ENCODE data around the gene MTIF3. TPM values are rescaled to one million over a fixed set of nuclear protein-coding genes. Genes with fewer than 3 reads are reported as not detected.
A peak's percentile ranks its signal among the peaks of the same experiment; 100 is the strongest.

The MTIF3 gene
- total RNA-seq, 1 experiment from 2014 or later, result 41.8 TPM

DNA sequence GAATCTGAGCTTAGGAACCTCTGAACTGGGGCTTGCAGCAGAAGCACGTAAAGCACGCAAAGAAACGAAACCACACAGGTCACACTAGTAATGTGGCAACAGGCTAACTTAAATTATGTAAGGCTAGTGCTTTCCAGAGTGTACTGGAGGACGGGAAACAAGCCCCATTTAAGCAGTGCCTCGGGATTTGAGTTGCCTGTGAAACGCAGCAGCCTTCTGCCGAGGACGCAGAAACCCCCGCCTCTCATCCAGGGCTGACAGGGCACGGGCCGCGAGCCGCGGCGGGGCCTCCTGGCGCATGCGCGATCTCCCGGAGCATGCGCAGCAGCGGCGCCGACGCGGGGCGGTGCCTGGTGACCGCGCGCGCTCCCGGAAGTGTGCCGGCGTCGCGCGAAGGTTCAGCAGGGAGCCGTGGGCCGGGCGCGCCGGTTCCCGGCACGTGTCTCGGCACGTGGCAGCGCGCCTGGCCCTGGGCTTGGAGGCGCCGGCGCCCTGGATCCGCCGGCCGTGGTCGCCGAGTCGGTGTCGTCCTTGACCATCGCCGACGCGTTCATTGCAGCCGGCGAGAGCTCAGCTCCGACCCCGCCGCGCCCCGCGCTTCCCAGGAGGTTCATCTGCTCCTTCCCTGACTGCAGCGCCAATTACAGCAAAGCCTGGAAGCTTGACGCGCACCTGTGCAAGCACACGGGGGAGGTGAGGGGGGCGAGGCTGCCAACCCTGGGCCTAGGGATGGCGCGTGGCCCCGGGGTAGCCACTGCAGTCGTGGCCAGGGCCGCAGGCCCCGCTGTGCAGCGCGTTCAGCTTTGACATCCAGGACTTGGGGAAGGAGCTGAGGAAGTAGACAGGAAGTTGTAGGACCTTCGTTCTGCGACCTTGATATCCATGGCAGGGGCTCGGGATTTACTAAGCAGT, 25.9 kb downstream of the MTIF3 start, which contains the start of gene GTF3A:
Gene GTF3A (plus strand): TSS at position 374 of the 912 bp plus-strand sequence.
- Mint-ChIP-seq H3K4me1 (ENCODE audit: low read depth, unreplicated experiment) (peaks cover 16% of the 10 kb centered on the region), H3K9me3 (ENCODE audit: unreplicated experiment) (no peaks in the 10 kb centered on the region), H3K27ac (ENCODE audit: unreplicated experiment) (peak within 1 kb of the TSS; percentile 88), H3K4me3 (ENCODE audit: unreplicated experiment) (peak within 1 kb of the TSS; percentile 87), H3K36me3 (ENCODE audit: insufficient read depth, unreplicated experiment) (peaks cover 31% of the 10 kb centered on the region), H3K27me3 (ENCODE audit: insufficient read depth, unreplicated experiment) (no peaks in the 10 kb centered on the region)
- ChIA-PET POLR2A (interaction anchor here (0.6 to 1.0 kb wide), 5 partner anchors 21 to 196 kb away, joined by 3 to 4 read pairs (median 3); partner anchors contain the start of gene LNX2), CTCF (interaction anchor here (0.7 to 3.4 kb wide), 11 partner anchors 18 to 530 kb away, joined by 3 to 38 read pairs (median 6); no protein-coding TSS in a partner anchor)
- TF ChIP-seq, protein P1, sequence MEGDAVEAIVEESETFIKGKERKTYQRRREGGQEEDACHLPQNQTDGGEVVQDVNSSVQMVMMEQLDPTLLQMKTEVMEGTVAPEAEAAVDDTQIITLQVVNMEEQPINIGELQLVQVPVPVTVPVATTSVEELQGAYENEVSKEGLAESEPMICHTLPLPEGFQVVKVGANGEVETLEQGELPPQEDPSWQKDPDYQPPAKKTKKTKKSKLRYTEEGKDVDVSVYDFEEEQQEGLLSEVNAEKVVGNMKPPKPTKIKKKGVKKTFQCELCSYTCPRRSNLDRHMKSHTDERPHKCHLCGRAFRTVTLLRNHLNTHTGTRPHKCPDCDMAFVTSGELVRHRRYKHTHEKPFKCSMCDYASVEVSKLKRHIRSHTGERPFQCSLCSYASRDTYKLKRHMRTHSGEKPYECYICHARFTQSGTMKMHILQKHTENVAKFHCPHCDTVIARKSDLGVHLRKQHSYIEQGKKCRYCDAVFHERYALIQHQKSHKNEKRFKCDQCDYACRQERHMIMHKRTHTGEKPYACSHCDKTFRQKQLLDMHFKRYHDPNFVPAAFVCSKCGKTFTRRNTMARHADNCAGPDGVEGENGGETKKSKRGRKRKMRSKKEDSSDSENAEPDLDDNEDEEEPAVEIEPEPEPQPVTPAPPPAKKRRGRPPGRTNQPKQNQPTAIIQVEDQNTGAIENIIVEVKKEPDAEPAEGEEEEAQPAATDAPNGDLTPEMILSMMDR (IDR thresholded peaks at IDR 0.05; ENCODE audit: insufficient read depth in 1 of 2, low read depth in 1 of 2, low read length in 1 of 2, severe bottlenecking in 1 of 2, unreplicated experiment in 1 of 2), result no peak
- Histone ChIP-seq H3K4me1 (peaks cover 8% of the 10 kb centered on the region), H3K27me3 (replicated peaks; ENCODE audit: control insufficient read depth, insufficient read depth, low read length) (no peaks in the 10 kb centered on the region), H3K9me3 (no peaks in the 10 kb centered on the region), H3K36me3 (ENCODE audit: control insufficient read depth, insufficient read depth, low read length) (no peaks in the 10 kb centered on the region), H3K4me3 (ENCODE audit: low read depth, low read length) (peak within 1 kb of the TSS; percentile 87)
- intact Hi-C loops (cut with micrococcal nuclease; ENCODE audit: unreplicated experiment), result loop anchor here (1.0 to 2.0 kb wide), 2 partner anchors 18 to 44 kb away; no protein-coding TSS in a partner anchor
- BruUV-seq (replicated peaks), result no TSS peak
- DNase-seq, result peak; percentile 81 to 93

DNA sequence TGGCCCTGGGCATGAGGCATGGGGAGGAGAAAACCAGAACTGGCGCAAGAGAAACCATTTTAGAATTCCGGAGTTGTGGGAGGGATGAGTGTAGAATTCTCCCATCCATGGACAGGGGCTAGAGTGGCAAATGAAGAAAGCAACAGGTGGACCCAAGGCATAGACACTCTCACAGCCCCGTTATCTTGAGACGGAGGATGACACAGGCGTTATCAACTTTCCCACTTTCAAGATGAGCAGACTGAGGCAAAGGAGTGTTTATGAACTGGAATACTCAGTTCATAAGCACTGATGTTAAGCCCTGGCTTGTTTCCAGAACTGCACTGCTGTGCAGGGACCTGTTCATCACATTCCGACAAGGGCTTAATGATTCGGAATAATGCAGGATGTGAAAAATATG, 27.0 kb downstream of the MTIF3 start:
- Mint-ChIP-seq H3K27me3 (ENCODE audit: insufficient read depth, unreplicated experiment) (no peaks in the 10 kb centered on the region), H3K27ac (ENCODE audit: unreplicated experiment) (no peak overlapping the region), H3K4me1 (ENCODE audit: low read depth, unreplicated experiment) (peaks cover 16% of the 10 kb centered on the region), H3K36me3 (ENCODE audit: insufficient read depth, unreplicated experiment) (peaks cover 20% of the 10 kb centered on the region), H3K4me3 (ENCODE audit: unreplicated experiment) (peak overlapping the region; percentile 87), H3K9me3 (ENCODE audit: unreplicated experiment) (no peaks in the 10 kb centered on the region)
- DNase-seq, result no peak
- intact Hi-C loops (cut with micrococcal nuclease; ENCODE audit: unreplicated experiment), result no loop called here
- no TSS peak for BruUV-seq (replicated peaks)
- CTCF ChIA-PET, result no interaction called here
- H3K36me3 ChIP-seq (ENCODE audit: control insufficient read depth, insufficient read depth, low read length), result no peaks in the 10 kb centered on the region
- POLR2A ChIA-PET, result no interaction called here
- H3K9me3 ChIP-seq, result no peaks in the 10 kb centered on the region
- TF ChIP-seq, protein P1 (IDR thresholded peaks at IDR 0.05; ENCODE audit: insufficient read depth in 1 of 2, low read depth in 1 of 2, low read length in 1 of 2, severe bottlenecking in 1 of 2, unreplicated experiment in 1 of 2), result no peak
- H3K27me3 ChIP-seq (replicated peaks; ENCODE audit: control insufficient read depth, insufficient read depth, low read length), result no peaks in the 10 kb centered on the region
- peaks cover 8% of the 10 kb centered on the region for H3K4me1 ChIP-seq
- no peak overlapping the region for H3K4me3 ChIP-seq (ENCODE audit: low read depth, low read length)

DNA sequence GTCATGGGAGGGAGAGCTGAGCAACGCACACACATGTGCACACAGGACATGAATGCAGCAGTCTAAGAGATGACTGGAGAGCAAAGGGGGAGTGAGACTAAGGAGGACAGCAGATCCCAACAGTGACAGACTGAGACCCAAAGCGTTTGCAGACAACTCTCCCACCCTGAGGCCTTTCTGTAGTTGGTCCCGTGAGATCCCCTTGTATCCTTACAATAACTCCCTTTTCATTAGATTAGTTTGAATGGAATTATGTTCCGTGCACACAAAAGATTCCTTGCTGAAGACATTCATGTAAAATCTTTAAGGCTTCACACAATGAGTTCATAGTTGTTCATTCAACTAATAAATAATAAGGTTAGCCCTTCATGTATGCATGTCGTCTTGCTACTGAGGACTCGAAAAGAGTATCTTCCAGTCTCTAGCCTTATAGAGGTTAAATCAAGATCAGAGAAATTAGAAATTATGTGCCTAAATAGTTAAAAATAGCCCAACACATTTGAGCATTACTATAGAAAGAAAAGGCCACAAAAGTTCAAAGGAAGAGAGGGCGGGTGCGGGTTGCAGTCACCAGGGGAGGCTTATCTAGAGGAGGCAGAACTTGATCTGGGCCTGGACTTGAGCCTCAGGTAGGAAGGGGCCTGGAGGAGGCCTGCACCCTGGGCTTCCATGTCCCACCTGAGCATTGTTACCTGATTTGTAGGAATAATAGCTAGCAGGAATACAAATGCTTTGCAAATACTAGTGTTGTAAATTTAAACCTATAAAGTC, 29.1 kb downstream of the MTIF3 start:
- Mint-ChIP-seq H3K4me3 (ENCODE audit: unreplicated experiment) (no peak overlapping the region), H3K36me3 (ENCODE audit: insufficient read depth, unreplicated experiment) (peaks cover 7% of the 10 kb centered on the region), H3K27ac (ENCODE audit: unreplicated experiment) (no peak overlapping the region), H3K9me3 (ENCODE audit: unreplicated experiment) (no peaks in the 10 kb centered on the region), H3K4me1 (ENCODE audit: low read depth, unreplicated experiment) (peaks cover 14% of the 10 kb centered on the region), H3K27me3 (ENCODE audit: insufficient read depth, unreplicated experiment) (no peaks in the 10 kb centered on the region)
- POLR2A ChIA-PET, result no interaction called here
- no peak for DNase-seq
- CTCF ChIA-PET, result interaction anchor here (1.2 kb wide), 1 partner anchor 59 kb away, joined by 3 read pairs; no protein-coding TSS in a partner anchor
- Histone ChIP-seq H3K4me3 (ENCODE audit: low read depth, low read length) (no peak overlapping the region), H3K4me1 (peaks cover 5% of the 10 kb centered on the region), H3K9me3 (no peaks in the 10 kb centered on the region), H3K36me3 (ENCODE audit: control insufficient read depth, insufficient read depth, low read length) (no peaks in the 10 kb centered on the region), H3K27me3 (replicated peaks; ENCODE audit: control insufficient read depth, insufficient read depth, low read length) (no peaks in the 10 kb centered on the region)
- no TSS peak for BruUV-seq (replicated peaks)
- intact Hi-C loops (cut with micrococcal nuclease; ENCODE audit: unreplicated experiment), result no loop called here
- TF ChIP-seq, protein P1 (IDR thresholded peaks at IDR 0.05; ENCODE audit: insufficient read depth in 1 of 2, low read depth in 1 of 2, low read length in 1 of 2, severe bottlenecking in 1 of 2, unreplicated experiment in 1 of 2), result no peak

Data from Caco-2 (cell line).